GM12878 (cell line): ENCODE data around the gene TOMM5.

Source experiments
- CTCF ChIP-seq, 3 experiments: IDR thresholded peaks in 2 of 3; conservative IDR thresholded peaks in 1 of 3; 2 replicates each; pipeline ENCODE4 v1.5.1; 2011; ENCODE audit warnings: low read depth in 3 of 3, low read length in 3 of 3, mild to moderate bottlenecking in 3 of 3, control low read depth in 2 of 3, moderate library complexity in 2 of 3, inconsistent platforms in 1 of 3, mixed read lengths in 1 of 3; ENCODE audit not compliant: control insufficient read depth in 2 of 3, insufficient read depth in 1 of 3; ENCODE audit errors: extremely low read depth in 1 of 3
- GABPA ChIP-seq: IDR thresholded peaks from 2 replicates; pipeline ENCODE4 v1.6.1; 2014; ENCODE audit warnings: antibody characterized with exemption, low read depth, mild to moderate bottlenecking, inconsistent platforms
- MTA3 ChIP-seq: IDR thresholded peaks from 2 replicates; pipeline ENCODE4 v1.6.1; 2012; ENCODE audit warnings: low read length, inconsistent platforms, borderline replicate concordance
- POLR2A ChIP-seq: IDR thresholded peaks from 2 replicates; pipeline ENCODE4 v1.6.1; 2011; ENCODE audit warnings: low read depth, mild to moderate bottlenecking, low read length
- ZBTB33 ChIP-seq: fragments of 450-650 bp; IDR thresholded peaks from 2 replicates; pipeline ENCODE4 v1.6.1; 2017; ENCODE audit warnings: mild to moderate bottlenecking
- TF ChIP-seq, protein P1 (sequence below): fragments of 450-650 bp; IDR thresholded peaks from 2 replicates; pipeline ENCODE4 v1.6.1; 2016; ENCODE audit warnings: mild to moderate bottlenecking, moderate library complexity, borderline replicate concordance

DNA sequence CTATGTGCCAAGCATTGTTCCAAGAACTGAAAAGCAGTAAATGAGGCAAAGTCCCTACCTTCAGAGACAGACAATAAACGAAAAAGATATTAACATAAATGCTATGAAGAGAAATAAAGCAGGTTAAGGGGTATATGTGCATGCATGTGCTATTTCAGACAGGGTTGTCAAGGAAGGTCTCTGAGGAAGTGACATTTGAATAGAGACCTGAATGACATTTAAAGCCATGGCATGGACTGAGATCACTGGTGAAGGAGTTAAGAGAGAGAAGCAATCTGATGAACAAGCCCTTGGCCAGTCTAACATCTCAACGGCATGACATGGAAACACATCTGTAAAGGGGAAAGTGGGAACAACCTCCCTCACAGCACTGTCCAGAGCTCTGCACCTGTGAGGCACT is 30.7 kb downstream of the TOMM5 start:
- TF ChIP-seq, protein P1, sequence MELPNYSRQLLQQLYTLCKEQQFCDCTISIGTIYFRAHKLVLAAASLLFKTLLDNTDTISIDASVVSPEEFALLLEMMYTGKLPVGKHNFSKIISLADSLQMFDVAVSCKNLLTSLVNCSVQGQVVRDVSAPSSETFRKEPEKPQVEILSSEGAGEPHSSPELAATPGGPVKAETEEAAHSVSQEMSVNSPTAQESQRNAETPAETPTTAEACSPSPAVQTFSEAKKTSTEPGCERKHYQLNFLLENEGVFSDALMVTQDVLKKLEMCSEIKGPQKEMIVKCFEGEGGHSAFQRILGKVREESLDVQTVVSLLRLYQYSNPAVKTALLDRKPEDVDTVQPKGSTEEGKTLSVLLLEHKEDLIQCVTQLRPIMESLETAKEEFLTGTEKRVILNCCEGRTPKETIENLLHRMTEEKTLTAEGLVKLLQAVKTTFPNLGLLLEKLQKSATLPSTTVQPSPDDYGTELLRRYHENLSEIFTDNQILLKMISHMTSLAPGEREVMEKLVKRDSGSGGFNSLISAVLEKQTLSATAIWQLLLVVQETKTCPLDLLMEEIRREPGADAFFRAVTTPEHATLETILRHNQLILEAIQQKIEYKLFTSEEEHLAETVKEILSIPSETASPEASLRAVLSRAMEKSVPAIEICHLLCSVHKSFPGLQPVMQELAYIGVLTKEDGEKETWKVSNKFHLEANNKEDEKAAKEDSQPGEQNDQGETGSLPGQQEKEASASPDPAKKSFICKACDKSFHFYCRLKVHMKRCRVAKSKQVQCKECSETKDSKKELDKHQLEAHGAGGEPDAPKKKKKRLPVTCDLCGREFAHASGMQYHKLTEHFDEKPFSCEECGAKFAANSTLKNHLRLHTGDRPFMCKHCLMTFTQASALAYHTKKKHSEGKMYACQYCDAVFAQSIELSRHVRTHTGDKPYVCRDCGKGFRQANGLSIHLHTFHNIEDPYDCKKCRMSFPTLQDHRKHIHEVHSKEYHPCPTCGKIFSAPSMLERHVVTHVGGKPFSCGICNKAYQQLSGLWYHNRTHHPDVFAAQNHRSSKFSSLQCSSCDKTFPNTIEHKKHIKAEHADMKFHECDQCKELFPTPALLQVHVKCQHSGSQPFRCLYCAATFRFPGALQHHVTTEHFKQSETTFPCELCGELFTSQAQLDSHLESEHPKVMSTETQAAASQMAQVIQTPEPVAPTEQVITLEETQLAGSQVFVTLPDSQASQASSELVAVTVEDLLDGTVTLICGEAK = no peak
- TF ChIP-seq MTA3 (no peak), POLR2A (no peak), CTCF (IDR thresholded peaks at IDR 0.05 in 2 of 3, conservative IDR thresholded peaks at IDR 0.05 in 1 of 3; ENCODE audit: control insufficient read depth in 2 of 3, extremely low read depth in 1 of 3, insufficient read depth in 1 of 3, low read depth in 3 of 3, low read length in 3 of 3) (no peak), GABPA (no peak), ZBTB33 (no peak)
